ENCODE data around the gene IFNGR2. TPM values are rescaled to one million over a fixed set of nuclear protein-coding genes. Genes with fewer than 3 reads are reported as not detected.

IFNGR2 gene
- total RNA-seq, 1 experiment from 2014 or later: 44.1 TPM

DNA sequence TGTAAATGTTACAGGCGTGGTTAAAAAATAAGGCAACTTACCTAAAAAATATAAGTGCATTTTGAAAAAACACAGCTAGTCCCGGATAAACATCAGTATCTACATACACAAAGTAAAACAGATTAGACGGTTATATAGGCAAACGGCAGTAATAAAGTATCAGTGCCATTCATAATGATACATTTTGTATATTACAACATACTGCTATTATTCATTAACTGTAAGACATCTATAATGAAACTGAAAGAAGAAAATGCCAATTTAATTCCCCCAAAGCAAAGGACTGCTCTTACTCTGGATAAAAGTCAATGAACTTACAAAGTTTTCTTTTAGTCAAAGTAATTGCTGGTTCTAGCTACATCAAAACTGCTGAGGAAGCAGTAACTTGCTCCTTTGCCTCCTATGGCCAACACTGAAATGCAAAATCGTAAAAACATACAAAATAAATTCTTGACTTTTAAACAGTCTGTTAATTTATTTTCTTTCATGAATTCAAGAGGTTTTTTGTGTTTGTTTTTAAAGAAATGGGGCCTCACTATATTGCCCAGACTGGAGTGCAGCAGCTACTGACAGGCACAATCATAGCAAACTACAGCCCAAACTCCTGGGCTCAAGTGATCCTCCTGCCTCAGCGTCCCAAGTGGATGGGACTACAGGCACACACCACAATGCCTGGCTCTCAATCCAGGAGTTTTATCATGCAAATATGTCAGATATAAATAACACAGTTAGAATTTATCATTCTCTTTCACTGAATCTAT, 52.7 kb downstream of the IFNGR2 start:
- no peaks in the 10 kb centered on the region for H3K27me3 Mint-ChIP-seq (ENCODE audit: low read depth)
- no peaks in the 10 kb centered on the region for H3K79me1 ChIP-seq (ENCODE audit: insufficient read depth, low read depth, low read length, poor library complexity, severe bottlenecking)
- no peak overlapping the region for H2BK12ac ChIP-seq (ENCODE audit: insufficient read length, low read depth, low read length)
- H3K56ac ChIP-seq (ENCODE audit: insufficient read length, low read depth, low read length): no peak overlapping the region
- H2AK5ac ChIP-seq (ENCODE audit: insufficient read length, low read length): no peak overlapping the region
- H3K4me1 ChIP-seq (ENCODE audit: insufficient read depth, low read length): no peaks in the 10 kb centered on the region
- no peak overlapping the region for H4K8ac ChIP-seq (replicated peaks; ENCODE audit: insufficient read length, low read depth, low read length)
- no peak for TF ChIP-seq CTCF (conservative IDR thresholded peaks at IDR 0.05)
- no peak overlapping the region for H2BK15ac ChIP-seq (ENCODE audit: low read depth, low read length)
- no peak overlapping the region for H2AFZ ChIP-seq (ENCODE audit: low read length)
- H3K23ac ChIP-seq (ENCODE audit: insufficient read length, low read depth, low read length): no peak overlapping the region
- H2BK20ac ChIP-seq (ENCODE audit: low read depth, low read length, poor library complexity, severe bottlenecking): no peak overlapping the region
- no peak for DNase-seq
- H3K9me3 ChIP-seq (ENCODE audit: control insufficient read depth, low read depth, low read length): no peaks in the 10 kb centered on the region
- H3K14ac ChIP-seq (ENCODE audit: insufficient read depth, low read length): no peak overlapping the region
- WGBS (ENCODE audit: extremely low coverage, insufficient read length, low lambda C conversion rate): no CpG with 5 or more reads among the region's 6 CpGs
- no peaks in the 10 kb centered on the region for H3K79me2 ChIP-seq (ENCODE audit: insufficient read depth, low read length)
- H3K27me3 ChIP-seq (ENCODE audit: insufficient read depth, low read length): no peaks in the 10 kb centered on the region
- no peaks in the 10 kb centered on the region for H4K20me1 ChIP-seq (ENCODE audit: control insufficient read depth, insufficient read depth, insufficient read length)
- no peak overlapping the region for H3K4ac ChIP-seq (ENCODE audit: low read depth, low read length)
- H3K27ac ChIP-seq (ENCODE audit: insufficient read length, low read depth, low read length): no peak overlapping the region
- no peak overlapping the region for H2BK5ac ChIP-seq (ENCODE audit: insufficient read length, low read length)
- no peak overlapping the region for H3T11ph ChIP-seq (ENCODE audit: low read length)
- H3K27ac Mint-ChIP-seq: peak overlapping the region in 1 of 3 experiments; percentile 36; a peak in 1 of 7 replicates
- H3K36me3 Mint-ChIP-seq (ENCODE audit: insufficient read depth in 1 of 3, low read depth in 3 of 3): peaks cover 5 to 11% (median 5%) of the 10 kb centered on the region in 3 experiments; a peak in 6 of 7 replicates
- H3K4me1 Mint-ChIP-seq: no peaks in the 10 kb centered on the region
- no peaks in the 10 kb centered on the region for H3K9me3 Mint-ChIP-seq
- no peak overlapping the region for H4K91ac ChIP-seq (ENCODE audit: insufficient read length, low read depth, low read length)
- no peak overlapping the region for H3K4me2 ChIP-seq (ENCODE audit: insufficient read depth, insufficient read length, low read length)
- H3K18ac ChIP-seq (ENCODE audit: insufficient read length, low read depth, low read length): no peak overlapping the region
- H2BK120ac ChIP-seq (ENCODE audit: low read depth, low read length, poor library complexity, severe bottlenecking): no peak overlapping the region
- H3K4me3 Mint-ChIP-seq: no peak overlapping the region
- H3K9ac ChIP-seq (ENCODE audit: extremely low read depth, insufficient read length, low read length): no peak overlapping the region
- no peaks in the 10 kb centered on the region for H3K23me2 ChIP-seq (ENCODE audit: insufficient read length, low read depth, low read length, poor library complexity, severe bottlenecking)
- no peak overlapping the region for H4K5ac ChIP-seq (ENCODE audit: insufficient read length, low read depth, low read length)
